ENCODE results near the gene UBAC1.

DNA sequence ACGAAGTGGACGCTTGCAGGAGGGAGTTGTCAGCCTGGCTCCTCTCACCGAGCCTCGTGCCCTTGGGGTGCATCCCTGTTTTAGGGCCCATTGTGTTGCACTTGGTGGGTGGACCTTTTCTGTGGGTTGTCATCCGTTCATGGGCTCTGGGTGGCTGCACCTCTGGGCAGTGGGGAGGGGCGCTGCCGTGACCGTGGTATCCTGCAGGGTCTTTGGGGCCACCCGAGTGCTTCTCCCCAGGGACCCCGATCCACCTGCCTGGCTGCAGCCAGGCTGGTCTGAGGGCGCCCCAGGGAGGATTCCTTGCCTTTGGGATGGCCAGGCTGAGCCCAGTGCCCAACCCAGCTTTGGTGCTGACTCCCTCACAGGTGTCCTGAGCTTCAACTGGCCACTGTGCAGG lies 41.0 kb upstream of the UBAC1 start:
- TF ChIP-seq, protein P1, sequence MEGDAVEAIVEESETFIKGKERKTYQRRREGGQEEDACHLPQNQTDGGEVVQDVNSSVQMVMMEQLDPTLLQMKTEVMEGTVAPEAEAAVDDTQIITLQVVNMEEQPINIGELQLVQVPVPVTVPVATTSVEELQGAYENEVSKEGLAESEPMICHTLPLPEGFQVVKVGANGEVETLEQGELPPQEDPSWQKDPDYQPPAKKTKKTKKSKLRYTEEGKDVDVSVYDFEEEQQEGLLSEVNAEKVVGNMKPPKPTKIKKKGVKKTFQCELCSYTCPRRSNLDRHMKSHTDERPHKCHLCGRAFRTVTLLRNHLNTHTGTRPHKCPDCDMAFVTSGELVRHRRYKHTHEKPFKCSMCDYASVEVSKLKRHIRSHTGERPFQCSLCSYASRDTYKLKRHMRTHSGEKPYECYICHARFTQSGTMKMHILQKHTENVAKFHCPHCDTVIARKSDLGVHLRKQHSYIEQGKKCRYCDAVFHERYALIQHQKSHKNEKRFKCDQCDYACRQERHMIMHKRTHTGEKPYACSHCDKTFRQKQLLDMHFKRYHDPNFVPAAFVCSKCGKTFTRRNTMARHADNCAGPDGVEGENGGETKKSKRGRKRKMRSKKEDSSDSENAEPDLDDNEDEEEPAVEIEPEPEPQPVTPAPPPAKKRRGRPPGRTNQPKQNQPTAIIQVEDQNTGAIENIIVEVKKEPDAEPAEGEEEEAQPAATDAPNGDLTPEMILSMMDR (IDR thresholded peaks at IDR 0.05) = no peak
- TF ChIP-seq, protein P2, sequence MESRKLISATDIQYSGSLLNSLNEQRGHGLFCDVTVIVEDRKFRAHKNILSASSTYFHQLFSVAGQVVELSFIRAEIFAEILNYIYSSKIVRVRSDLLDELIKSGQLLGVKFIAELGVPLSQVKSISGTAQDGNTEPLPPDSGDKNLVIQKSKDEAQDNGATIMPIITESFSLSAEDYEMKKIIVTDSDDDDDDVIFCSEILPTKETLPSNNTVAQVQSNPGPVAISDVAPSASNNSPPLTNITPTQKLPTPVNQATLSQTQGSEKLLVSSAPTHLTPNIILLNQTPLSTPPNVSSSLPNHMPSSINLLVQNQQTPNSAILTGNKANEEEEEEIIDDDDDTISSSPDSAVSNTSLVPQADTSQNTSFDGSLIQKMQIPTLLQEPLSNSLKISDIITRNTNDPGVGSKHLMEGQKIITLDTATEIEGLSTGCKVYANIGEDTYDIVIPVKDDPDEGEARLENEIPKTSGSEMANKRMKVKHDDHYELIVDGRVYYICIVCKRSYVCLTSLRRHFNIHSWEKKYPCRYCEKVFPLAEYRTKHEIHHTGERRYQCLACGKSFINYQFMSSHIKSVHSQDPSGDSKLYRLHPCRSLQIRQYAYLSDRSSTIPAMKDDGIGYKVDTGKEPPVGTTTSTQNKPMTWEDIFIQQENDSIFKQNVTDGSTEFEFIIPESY (IDR thresholded peaks at IDR 0.05; ENCODE audit: borderline replicate concordance, low read depth) = no peak
- TF ChIP-seq, protein P3, sequence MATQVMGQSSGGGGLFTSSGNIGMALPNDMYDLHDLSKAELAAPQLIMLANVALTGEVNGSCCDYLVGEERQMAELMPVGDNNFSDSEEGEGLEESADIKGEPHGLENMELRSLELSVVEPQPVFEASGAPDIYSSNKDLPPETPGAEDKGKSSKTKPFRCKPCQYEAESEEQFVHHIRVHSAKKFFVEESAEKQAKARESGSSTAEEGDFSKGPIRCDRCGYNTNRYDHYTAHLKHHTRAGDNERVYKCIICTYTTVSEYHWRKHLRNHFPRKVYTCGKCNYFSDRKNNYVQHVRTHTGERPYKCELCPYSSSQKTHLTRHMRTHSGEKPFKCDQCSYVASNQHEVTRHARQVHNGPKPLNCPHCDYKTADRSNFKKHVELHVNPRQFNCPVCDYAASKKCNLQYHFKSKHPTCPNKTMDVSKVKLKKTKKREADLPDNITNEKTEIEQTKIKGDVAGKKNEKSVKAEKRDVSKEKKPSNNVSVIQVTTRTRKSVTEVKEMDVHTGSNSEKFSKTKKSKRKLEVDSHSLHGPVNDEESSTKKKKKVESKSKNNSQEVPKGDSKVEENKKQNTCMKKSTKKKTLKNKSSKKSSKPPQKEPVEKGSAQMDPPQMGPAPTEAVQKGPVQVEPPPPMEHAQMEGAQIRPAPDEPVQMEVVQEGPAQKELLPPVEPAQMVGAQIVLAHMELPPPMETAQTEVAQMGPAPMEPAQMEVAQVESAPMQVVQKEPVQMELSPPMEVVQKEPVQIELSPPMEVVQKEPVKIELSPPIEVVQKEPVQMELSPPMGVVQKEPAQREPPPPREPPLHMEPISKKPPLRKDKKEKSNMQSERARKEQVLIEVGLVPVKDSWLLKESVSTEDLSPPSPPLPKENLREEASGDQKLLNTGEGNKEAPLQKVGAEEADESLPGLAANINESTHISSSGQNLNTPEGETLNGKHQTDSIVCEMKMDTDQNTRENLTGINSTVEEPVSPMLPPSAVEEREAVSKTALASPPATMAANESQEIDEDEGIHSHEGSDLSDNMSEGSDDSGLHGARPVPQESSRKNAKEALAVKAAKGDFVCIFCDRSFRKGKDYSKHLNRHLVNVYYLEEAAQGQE (IDR thresholded peaks at IDR 0.05; ENCODE audit: low read depth, low read length) = no peak

All from SK-N-SH (cell line).